ENCODE data around the gene ATG9B.
A peak's percentile ranks its signal among the peaks of the same experiment; 100 is the strongest.

Gene ATG9B

DNA sequence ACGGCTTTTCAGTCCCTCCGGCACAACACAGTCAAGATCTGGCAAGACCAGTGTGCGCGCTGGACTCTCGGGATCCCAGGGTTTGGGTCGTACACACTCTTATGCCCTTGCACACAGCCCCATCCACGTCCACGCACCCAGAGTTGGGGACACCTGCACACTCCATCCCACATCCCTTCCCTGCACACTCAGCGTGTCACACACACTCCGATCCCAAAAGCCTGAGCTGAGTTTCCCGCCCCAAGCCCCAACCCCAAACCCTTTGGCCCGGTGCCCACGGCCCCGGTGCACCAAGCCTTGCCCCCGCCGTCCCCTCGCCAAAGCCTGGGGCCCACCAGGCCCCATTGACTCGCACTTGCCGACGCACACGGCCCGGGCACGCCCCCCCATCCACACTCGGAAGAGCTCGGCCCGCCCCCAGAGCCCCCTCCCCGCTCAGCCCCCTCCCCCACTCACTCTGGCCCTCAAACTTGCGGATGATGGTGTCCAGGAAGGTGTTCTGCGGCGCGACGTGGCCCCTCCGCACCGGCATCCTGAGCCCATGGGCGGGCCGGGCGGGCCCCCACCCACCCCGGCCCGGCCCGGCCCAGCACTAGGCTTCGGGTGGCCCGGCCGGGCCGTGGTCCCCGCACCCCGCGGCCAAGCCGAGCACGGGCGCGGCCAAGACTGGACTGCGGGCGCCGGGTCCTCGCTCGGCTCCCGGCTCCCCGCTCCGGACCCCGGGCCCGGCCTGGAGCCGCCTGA, 46.7 kb downstream of the ATG9B start:
- DNase-seq, result no peak

GRCh38 chr7:150976529-150977381, 47.5 kb downstream of the ATG9B start:
- no peak for DNase-seq

GRCh38 chr7:150975536-150976319, 48.6 kb downstream of the ATG9B start:
- peak in 1 of 2 experiments; percentile 68 for DNase-seq

- DNase-seq, result peak in 1 of 2 experiments; percentile 31
Measured at GRCh38 chr7:150974468-150975391, 49.6 kb downstream of the ATG9B start.

- DNase-seq, result no peak
Measured at GRCh38 chr7:150973571-150974451, 50.5 kb downstream of the ATG9B start.

DNA sequence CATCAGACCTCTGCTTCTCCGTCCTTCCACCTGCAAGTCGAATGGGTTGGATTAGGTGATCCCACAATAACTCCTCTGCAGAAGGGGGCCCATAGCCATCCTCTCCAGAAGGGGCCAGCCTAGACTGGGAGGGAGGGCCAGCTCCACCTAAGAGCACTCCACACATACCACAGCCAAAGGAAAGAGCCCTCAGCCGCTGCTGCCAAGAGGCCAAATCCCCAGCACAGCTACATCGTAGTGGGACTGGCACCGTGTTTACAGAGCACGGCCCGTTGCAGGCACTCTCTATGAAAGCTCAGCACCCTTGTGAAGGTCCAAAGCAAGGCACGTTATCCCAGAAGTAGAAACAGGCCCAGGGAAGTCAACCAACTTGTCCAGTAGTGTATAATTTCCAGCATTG, 51.6 kb downstream of the ATG9B start:
- no peak for DNase-seq

GRCh38 chr7:150972023-150972468, 52.2 kb downstream of the ATG9B start:
- DNase-seq, result peak; percentile 33 to 72

DNA sequence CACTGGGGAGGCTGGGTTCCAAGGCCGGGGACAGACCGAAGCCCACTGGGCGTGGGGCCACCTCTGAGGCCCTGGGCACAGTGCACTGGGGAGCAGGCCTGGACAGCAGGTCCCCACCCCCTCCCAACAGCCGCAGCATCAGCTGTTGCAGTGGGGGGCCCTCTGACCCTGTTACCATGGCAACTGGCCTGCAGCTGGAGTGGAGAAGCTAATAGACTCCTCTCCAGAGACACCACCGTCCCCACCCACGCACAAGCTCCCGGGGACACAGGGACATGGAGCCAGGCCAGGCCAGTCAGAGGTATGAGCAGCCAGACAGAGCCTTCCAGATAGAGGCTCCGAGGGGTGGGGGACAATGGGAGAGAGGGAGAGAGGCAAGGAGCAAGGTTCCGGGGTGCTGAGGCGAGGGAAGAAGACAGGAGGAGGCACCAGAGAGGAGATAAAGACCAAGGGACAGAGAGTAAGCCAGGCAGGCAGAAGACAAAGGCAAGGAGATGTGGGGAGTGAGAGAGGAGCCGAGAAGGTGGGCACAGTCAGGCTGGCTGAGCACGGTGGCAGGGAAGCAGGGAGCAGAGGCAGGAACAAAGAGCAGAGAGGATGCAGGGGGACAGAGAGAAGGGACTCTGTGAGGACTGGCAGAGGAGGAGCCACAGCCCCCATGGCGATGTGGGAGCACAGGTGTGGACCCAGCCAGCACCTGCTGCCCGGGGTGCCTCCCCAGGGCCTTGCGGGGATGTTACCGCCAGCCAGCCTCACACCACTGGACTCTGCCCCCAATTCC, 52.9 kb downstream of the ATG9B start:
- no peak for DNase-seq

GRCh38 chr7:150970424-150970823, 53.9 kb downstream of the ATG9B start:
- no peak for DNase-seq

DNA sequence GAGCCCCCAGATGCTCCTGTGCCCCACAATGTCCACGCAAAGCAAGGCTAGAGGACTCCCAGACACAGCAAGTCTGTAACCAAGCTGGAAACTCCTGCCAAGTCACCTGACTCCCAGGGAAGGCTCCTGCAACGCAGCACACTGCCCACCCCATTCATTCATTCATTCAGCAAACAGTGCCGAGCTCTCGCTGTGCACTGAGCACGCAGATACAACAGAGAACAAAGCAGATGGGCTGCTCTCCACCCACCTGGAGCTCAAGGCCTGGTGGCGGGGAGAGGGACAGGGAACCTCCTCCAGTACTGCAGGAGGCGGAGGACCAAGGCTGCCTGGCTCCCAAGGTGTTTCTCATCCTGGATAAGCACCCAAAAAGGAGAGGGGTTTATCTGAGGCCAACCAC, 54.8 kb downstream of the ATG9B start:
- DNase-seq, result no peak

DNA sequence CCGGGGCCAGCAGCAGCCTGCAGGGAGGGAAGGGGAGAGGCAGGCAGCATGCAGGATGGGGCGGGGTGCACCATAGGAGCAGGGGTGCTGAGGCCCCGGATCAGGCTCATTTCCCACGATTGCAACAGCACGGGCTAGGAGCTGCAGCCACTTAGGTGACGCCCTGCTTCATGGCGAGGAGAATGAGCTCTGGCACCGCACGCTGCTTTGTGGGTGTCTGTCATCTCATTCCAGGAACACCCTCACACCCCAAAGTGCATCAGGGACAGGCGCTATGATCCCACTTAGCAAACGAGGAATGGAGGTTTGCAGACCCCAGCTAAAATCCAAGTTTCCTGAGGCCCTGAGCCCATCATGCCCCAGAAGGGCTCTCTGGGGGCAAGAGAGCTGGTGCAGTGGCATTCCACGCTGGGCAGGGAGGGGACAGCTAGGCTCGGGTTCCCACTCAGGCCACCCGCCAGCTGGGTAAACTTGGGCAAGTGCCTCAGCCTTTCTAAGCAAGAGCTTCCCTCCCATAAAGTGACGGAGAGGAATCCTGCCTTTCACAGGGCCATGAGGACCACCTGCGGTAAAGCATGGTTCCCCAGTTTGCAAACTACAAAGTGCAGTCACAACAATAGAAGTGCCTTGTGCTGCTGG, 55.4 kb downstream of the ATG9B start:
- DNase-seq, result no peak

DNA sequence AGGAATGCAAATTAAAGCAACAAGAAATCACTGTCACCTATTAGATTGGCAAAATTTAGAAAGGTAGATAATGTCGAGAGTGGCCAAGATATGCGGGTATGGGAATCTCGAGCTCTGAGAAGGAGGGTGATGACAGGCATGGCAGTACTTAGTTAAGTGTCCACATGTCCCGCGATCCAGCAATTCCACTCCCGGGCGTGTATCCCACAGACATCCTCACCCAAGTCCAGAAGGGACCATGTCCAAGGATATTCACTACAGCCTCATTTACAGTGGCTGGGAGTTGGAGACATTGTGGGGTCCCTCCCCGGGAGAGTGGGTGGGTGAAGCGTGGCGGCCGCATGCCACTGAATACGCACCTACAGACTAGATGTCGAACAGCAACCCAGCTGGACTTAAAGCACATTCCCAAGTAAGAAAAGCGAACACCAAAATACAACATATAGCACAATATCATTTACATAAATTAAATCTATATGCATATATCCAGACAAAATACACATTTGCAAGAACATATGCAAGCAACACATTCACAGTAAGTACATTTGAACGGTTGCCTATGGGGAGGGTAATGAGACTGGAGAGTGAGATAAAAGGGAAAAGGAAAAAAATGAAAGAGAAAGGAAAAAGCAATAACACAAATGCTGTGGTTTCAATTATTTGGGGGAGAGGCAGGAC, 56.1 kb downstream of the ATG9B start:
- DNase-seq, result no peak

DNA sequence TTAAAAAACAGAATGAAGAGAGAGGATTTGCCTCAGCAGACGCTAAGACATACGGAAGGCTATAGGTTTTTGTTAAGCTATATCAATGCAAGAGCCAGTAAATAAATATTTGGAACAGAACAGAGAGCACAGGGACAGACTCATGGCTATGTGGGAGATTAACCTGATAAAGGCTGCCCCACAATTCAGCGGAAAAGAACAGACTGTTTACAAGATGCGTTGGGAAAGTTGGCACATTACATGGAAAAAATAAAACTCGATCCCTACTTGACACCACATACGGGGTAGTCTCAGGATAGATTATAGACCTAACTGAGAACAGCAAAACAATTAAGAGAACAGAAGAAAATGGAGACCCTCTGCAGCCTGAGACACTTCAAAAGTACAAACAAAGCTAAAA, 56.9 kb downstream of the ATG9B start:
- no peak for DNase-seq

DNA sequence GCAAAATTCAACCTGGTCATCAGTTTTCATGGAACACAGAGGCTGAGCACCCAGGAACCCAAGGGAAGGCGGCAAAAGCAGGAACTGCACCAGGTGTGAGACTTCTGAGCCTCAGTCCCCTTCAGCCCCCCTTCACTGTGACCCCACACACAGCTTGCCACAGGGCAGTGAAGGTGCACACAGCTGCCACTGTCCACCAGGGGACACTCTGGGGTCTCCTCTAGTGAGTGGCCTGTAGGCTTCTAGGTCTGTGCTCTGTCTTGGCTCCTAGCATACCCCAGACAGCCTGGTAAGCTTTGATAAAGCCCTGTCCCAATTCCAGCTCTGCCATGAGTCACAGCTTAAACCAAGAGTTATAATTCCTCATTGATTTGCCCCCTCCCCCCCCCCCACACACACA, 58.3 kb downstream of the ATG9B start:
- DNase-seq, result no peak

GRCh38 chr7:150965273-150965830, 58.9 kb downstream of the ATG9B start:
- DNase-seq, result no peak

Data from NCI-H446 (cell line).